NCI-H1694 (cell line): ENCODE measurements around the gene SORCS3.

Experiments used
- DNase-seq: peaks from one replicate; lab custom pipeline; 2025; lab: John Stamatoyannopoulos, UW

SORCS3 gene

DNA sequence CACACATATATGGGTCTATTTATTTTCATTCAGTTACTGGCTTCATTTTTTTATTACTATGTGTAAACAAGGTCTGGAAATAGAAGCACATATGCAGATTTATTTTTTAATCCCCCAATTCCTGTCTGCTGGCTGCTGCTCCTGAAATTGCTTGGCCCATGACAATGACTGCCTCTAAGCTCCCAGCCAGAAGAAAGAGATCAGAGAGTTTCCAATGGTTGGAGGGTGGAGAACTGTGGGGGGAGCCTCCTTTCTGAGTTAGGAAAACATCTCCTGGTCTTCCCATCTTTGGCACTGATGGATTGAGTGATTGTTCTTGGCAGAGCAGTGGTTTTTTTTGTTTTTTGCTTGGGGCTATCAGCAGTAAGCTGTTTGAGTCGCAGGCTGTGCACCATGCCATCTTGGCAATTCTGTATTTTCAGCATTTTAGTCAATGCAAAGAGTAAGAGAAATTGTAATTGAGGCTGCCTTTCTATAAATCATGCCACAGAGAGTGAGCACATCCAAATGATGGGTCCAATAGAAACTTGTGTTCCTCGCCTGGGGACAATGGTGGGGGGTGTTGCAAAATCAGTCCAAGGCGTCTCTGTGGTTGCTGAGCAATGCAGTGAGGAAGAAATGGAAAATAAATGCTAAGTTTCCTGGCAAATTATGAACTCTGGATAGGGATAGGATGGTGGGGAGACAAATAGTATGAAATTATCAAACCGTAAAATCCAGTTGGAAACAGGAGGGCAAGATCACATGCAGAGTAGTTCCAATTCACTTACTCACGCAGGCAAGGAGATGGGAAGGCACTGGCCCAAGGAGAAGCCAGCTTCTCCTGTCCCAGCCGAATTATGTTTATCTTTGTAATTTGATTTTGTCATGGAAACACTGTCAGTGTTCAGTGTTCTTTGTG lies 382.4 kb downstream of the SORCS3 start:
- no peak for DNase-seq

DNA sequence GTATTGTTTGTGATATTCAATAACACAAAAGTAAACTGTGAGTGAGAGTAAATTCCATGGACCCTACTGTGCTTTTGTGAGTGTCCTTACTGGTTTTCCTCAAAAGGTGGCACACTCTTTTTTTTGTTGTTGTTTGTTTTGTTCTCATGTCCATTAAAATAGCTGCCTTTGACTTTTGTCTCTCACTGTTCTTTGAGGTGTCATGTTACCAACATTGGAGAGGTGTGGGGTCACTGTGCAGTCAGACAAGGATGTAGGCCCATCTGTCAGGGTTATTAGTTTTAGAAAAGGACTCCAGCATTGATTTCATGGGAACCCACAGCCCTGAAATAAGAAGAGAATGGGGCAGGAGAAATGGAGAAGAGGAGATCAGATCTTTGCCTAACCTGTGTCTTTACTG lies 383.1 kb downstream of the SORCS3 start:
- DNase-seq: no peak

DNA sequence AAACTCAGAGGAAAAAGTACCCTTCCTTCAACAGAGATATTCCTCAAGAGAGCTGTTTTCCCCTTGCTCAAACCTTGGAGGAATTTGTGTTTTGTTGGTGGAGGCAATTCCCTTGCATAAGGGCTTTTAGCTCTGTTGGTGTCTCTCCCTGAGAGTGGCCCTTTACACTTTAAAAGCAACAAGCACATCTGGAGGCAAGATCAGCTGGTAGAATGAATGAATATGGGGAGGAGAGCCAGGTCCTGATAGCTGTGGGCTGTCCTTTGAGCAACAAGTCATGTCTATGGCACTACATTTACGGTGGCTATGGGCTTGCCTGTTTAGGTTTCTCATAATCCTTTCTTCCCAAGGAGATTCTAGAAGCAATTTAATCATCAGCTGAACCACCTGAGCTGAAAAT lies 384.0 kb downstream of the SORCS3 start:
- DNase-seq: no peak

DNA sequence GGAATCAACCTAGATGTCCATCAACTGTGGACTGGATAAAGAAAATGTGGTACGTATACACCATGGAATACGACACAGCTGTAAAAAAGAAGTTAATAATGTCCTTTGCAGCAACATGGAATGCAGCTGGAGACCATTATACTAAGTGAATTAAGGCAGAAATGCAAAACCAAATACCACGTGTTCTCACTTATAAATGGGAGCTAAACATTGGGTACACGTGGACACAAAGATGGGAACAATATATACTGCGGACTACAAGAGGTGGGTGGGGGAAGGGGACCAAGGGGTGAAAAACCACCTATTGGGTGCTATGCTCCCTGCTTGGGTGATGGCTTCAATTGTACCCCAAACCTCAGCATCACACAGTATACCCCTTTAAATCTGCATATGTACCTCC lies 385.5 kb downstream of the SORCS3 start:
- no peak for DNase-seq

DNA sequence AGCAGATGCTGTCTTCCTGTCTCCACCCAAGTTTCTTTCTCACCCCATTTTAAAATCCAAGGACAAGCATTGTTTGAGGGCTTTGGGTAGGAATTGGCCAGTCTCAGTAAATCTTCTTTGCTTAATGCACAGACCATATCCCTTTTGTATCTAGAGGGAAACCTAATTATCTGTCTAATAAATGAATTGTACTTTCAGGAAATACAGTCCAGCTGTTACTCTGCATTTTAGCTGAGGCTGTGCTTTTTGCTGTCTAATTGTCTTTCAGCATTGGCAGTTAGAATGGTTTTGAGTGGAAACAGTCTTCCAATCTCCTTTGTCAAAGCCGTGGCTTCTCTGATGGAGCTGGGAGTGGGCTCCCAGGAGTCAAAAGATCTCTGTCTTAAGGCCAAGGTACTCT lies 388.2 kb downstream of the SORCS3 start:
- DNase-seq: no peak

DNA sequence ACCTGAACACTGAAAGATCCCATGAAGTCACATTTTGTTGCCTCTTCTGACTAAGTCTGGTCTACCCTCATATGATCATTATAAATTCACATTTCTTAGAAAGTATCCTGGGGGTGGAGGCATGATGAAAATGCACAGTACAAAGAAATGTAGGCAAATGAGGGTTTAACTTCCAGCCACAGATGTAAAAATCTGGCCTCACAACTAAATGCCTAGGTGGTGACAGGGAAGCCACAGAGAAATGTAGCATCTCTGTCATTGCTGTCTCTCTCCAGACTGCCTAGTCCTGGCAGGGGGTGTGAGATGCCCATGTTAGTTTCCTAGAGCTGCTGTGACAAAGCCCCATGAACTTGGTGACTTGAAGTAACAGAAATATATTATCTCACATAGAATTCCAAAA lies 395.9 kb downstream of the SORCS3 start:
- no peak for DNase-seq

DNA sequence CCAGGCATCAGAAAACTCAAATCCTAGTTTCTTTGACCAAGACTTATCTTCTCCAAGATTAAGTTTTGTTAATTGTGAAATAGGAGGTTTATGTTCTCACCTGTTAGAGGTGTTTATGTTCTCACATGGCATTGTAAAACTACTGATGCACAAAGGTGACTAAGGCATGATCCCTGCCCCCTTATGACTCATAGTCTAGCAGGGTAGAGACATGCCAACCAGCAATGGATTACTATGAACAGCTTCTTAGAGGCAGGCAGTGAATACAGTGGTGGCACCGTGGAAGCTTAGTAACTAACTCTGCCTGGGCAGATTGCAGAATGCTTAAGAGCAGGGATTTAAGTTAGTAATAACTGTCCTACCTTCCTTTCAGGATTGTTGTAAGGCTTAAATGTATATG lies 400.9 kb downstream of the SORCS3 start:
- DNase-seq: no peak

DNA sequence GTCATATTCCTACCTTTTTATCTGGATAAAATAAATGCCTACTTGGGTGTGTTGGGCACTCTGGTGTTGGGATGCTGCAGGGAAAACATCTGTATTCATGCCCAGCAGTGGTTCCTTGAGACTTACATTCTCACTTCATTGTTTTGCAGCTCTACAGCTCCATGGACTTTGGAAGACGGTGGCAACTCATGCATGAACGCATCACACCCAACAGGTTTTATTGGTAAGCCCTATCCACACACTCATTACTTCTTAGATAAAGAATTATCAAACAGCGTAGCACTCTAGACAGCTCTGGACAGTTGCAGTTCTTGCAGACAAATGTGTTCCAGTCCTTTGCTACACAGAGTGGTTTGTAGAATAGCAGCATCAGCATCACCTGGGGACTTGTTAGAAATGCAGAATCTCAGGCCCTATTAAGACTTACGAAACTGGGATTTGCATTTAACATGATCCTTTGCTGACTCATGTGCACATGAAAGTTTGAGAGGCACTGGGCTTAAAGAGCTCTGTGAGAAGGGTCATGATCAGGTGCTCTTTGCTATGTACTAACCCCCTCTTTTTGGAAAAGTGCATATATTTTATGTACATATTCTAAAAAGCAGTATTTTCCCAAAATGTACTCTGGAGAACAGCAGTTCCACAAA lies 401.9 kb downstream of the SORCS3 start:
- DNase-seq: no peak

DNA sequence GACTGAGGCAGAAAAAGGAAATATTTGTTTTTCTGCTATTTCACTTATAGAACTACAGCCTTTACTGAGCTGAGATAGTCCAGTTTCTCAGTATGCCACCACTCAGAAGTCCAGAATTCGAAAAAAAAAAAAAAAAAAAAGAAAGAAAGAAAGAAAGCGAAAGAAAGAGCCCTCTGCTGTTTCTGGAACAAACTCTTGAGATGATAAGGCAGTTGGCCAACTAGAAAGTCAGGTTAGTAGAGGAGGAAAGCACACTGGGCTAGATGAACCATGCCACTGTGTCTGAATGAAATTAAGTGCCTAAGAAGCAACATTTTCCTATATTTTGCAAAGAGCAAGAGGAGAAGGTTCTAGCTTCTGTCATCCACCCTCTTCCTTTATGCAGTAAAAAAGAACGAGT lies 403.8 kb downstream of the SORCS3 start:
- DNase-seq: no peak

DNA sequence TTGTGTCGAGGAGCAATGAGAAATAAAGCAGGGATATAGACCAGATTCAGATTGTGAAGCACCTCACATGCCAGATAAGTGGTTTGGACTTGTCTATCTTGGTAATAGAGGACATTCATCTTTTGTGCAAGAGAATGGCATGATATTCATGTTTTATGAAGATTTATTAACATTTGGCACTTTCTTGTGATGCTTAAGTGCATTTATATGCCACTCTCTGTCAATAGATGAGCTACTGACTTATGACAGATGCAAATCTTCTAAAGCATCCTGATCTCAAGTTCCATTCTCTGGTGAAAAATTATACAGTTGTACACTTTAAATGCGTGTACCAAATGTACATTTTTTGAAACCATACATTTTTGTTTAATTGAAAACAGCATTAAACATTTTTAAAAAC lies 415.3 kb downstream of the SORCS3 start:
- DNase-seq: no peak

DNA sequence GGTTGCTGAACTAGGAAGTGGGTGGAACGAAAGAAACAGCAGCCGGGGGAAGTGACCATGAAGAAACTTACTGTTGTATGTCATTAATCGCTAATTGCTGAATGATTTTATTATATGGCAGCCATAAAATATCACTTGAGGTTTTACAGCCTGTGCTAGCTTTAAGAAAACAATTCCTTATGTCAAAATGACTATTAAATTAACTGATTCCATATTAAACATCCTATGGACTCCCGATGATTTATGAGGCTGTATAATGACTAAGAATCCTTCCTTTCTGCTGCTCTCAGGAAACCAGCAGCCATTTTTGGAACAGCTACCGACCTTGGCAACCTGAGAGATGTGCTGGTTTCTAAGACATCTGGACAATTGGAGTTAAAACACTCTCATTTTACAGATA lies 421.9 kb downstream of the SORCS3 start:
- DNase-seq: no peak

DNA sequence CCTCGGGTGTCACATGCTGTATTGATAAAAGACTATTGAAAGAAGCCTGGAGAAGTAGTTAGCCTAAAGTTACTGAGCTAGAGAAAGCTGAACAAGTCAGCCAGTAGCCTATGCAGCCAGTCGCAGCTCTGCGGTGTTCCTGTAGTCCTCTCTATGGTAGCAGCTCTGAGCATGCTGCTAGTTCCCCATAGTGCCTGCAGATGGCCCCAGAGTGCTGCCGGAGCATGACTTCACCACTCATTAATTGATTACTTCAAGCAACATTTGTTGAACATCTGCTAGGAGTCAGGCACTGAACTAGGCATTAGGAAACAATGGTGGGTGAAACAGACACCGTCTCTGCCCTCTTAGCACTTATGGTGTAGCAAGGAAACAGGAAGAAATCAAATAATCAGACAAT lies 422.7 kb downstream of the SORCS3 start:
- no peak for DNase-seq

DNA sequence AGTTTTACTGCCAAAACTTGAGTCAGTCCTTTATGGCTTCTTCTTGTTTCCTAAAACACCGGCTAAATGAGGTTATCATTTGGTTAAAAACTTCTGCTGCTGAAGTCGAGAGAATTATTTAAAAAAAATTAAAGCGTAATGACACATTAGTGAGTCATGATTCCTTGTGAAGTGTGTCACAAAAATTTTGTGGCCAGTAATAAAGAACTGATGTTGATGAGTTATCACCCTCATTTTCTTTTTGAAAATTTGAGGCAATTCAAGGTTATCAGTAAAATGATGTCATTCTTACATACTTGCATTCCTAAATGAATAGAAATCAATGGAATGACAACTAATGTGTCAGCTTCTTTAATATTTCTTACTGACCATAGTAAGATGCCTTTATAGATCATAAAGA lies 427.4 kb downstream of the SORCS3 start:
- DNase-seq: no peak

DNA sequence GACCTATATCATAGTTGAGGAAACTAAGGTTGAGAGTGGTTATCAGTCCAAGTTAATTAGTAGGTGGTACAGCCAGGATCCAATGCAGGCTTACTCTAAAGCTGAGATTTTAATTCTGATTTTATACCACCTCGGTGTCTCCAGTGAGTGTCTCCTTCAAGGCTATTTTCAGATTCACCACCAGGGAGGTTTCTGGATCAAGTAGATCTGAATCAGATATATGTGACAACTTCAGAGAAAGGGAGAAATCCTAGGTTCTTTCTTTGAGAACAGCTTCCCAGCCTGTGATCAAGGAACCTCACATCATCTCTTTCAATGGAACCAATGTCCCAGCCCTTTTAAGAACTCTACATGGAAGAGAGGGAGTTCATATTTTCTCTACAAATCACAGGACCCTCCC lies 429.2 kb downstream of the SORCS3 start:
- DNase-seq: no peak

DNA sequence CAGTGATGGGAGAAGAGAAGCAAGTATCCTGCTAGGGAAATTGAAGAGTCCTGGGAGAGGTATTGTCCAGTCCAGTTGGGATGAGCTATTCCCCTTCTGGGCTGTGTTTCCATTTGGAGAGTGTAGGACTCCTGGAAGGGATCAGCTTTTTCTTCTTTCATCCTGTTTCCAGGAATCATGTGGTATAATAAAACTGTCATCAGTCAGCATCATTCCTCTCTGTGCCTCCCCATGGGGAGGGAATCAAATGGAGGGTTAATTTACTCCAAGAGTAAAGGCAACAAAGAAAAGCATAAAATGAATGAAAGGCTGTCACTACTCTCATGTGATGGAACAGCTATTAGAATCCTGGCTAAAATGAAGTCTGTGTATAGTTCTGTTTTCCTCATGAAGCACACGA lies 429.9 kb downstream of the SORCS3 start:
- no peak for DNase-seq

DNA sequence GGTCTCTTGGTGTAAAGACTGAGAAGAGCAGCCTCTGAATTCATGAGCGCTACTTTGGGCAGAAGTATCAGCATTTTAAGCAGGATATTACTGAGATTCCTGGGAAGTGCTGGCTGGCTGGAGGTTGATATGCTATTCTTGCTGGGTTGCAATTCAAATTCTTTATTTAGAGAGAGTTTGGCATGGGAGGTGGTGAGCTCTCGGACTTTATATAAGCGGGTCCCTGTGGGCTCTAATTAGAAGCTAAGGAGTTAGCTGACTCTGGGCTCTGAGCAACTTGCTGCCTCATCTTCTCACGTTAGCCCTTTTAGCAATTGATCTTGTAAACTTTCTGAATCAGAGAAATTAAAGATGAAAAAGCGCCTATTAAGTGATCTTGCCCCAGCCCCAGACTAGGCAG lies 430.9 kb downstream of the SORCS3 start:
- no peak for DNase-seq

DNA sequence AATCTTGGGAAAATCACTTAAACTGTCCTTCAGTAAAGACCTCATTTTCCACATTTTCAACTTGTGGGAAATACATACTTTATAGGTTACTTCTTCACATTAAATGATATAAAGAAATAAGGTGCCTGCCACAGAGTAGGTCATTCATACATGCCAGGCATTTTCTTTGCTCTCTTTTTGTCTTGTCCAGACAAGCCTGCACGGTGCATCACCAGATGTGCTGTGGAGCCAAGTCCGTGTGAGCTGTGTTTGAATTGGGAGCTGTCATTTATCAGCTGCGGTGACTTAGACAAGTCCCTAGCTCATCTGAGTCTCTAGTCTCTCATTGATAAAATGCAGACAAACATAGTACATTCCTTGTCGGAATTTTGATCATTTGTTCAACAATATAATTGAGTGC lies 432.9 kb downstream of the SORCS3 start:
- DNase-seq: no peak

DNA sequence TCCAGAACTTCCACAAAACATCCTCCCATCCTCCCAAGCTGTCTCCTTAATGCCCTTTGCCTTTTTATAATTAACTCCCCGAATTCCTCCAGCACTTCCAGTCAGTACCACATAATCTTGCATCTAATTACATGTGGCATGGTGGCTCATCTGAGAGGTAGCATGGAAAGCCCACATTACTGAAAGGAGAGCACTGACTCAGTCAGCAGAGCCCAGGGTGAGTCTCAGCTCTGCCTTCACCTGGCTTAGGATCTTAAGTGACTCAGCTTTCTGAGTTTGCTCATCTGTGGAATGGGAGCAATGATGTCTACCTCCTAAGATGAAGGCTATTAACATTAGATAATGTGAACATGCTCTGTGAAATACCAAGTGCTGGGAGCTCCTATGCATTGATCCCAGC lies 433.9 kb downstream of the SORCS3 start:
- DNase-seq: no peak

DNA sequence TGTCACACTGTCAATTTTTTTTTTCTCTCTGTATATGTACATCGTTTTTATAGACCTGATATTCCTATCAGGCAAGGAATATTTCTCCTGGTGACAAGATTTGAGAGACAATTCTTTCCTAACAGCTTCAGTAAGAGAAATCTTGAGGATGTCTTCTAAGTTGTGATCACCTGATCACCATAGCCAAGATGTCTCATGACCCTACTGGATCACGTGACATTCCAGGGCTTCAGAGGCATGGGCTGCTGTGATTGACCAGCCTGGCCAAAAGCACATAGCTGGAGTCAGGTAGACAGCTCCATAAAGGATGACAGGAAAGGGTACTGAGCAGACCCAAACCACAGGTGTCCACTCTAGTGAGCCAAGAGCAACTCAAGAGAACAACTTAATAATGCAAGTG lies 444.9 kb downstream of the SORCS3 start:
- no peak for DNase-seq

DNA sequence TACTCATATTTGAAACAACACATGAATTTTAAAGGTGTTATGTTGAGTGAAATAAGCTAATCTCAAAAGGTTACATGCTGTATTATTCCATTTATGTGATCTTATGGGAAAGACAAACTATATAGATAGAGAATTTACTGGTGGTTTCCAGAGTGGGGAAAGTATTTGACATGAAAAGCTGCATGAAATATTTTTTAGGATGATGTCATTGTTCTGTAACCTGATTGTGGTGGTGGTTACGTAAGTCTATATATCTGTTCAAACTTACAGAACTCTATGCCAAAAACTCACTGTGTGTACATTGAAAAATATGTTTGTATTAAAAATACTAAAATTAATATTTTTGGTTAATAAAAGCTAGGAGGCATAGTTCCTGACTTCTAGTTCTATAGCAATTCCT lies 453.0 kb downstream of the SORCS3 start:
- no peak for DNase-seq

DNA sequence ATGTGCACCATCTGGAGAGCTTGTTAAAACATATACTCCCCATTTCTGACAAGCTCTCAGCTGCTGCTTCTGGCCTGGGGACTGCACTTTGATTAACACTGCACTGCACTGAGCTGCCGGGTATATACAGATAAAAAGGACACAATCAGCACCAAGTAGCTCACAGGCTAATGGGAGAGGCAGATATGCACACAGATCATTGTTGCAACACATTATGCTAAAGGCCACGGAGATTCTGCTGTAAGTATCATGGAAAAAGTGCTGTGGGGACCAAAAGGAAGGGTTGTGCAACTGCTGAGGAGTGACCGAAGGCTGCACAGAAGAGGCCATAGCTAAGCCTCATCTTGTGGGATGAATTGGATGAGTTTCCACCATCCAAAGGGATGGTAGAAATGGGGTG lies 455.2 kb downstream of the SORCS3 start:
- no peak for DNase-seq

DNA sequence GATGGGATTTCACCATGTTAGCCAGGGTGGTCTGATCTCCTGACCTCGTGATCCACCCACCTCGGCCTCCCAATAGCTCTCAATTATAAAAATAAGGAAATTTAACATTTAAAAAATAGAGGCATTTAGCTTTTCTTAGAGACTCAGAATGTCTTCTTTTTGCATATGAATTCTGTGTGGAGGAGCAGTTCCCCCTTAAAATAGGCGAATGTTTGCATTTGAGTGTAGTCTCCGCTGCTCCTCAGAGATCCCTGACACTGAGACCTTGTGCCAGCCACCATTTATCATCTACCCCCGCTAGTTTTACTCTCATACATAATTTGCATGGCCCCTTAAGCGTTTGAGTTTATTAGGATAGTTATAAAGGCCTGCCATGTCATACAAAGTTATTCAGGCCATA lies 461.9 kb downstream of the SORCS3 start:
- no peak for DNase-seq

DNA sequence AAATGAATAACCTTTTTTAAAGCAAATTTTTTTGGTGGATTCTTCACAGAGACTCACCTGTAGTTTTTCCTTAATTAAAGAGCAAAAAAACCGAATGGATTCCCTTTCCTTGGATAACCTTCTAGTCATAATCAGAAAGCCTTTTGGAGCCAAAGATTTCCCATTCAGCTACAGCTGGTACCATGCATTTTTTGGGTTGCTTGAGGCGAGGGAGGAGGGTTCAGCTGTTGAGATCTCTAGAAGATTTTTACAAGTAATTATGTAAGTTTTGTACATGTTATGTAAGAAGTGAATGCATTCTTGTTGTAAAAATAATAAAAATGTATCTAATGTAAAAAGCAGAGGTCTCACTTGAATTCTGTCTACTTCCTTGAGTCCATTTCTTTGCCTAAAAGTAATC lies 463.2 kb downstream of the SORCS3 start:
- DNase-seq: no peak

DNA sequence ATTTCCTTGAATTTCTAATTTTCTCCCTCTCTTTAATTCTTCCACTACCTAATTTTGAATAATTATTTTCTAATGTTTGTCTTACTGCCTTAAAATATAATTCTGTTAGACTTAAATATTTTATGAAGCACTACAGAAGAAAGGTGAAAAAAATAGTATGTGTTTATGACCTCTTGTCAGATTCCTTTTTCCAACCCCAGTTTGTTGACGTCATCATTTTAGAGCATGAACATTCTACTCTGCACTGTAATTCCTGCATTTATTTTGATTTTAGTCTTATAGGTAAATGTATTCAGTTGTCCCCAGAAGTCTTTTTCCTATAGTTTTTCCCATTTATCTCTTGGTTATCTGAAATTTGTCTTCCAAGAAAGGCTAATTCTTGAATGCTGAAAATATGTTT lies 468.1 kb downstream of the SORCS3 start:
- DNase-seq: no peak
